HL-60/S4 (cell line): Measurements from ENCODE around the gene SLC38A8.

Experiments
- in situ Hi-C: fragments of 300-500 bp; cut with MboI; formaldehyde crosslinking; loops from 2 replicates; pipeline ENCODE4 v1.14.3; 2022; ENCODE audit warnings: low sequenced_read_pairs

Gene SLC38A8

GRCh38 chr16:84050316-84050715 is 7.7 kb upstream of the SLC38A8 start:
- in situ Hi-C loops = no loop called here

- in situ Hi-C loops = no loop called here
These were observed 6.9 kb upstream of the SLC38A8 start for GRCh38 chr16:84049403-84050060.

- in situ Hi-C loops = no loop called here
These were observed 6.3 kb upstream of the SLC38A8 start for GRCh38 chr16:84048871-84049270.

GRCh38 chr16:84048270-84048669 is 5.7 kb upstream of the SLC38A8 start:
- in situ Hi-C loops = no loop called here

- in situ Hi-C loops = no loop called here
These were observed 5.0 kb upstream of the SLC38A8 start for GRCh38 chr16:84047626-84048025.

- in situ Hi-C loops = no loop called here
These were observed 4.6 kb upstream of the SLC38A8 start for GRCh38 chr16:84047206-84047605.

GRCh38 chr16:84045818-84046470 is 3.3 kb upstream of the SLC38A8 start:
- in situ Hi-C loops = no loop called here

- in situ Hi-C loops = no loop called here
These were observed 2.6 kb upstream of the SLC38A8 start for GRCh38 chr16:84045001-84045817.

- in situ Hi-C loops = no loop called here
These were observed 1.5 kb upstream of the SLC38A8 start for GRCh38 chr16:84044118-84044488.

- in situ Hi-C loops = no loop called here
These were observed 1.0 kb upstream of the SLC38A8 start for GRCh38 chr16:84043486-84044117.

GRCh38 chr16:84042879-84043485 is 387 bp upstream of the SLC38A8 start:
- in situ Hi-C loops = no loop called here

- in situ Hi-C loops = no loop called here
These were observed 714 bp downstream of the SLC38A8 start for GRCh38 chr16:84041881-84042280.

GRCh38 chr16:84040823-84041820 is 1.5 kb downstream of the SLC38A8 start:
- in situ Hi-C loops = no loop called here

- in situ Hi-C loops = no loop called here
These were observed 2.3 kb downstream of the SLC38A8 start for GRCh38 chr16:84040226-84040822.

GRCh38 chr16:84039696-84040095 is 2.9 kb downstream of the SLC38A8 start:
- in situ Hi-C loops = no loop called here

- in situ Hi-C loops = no loop called here
These were observed 4.1 kb downstream of the SLC38A8 start for GRCh38 chr16:84038469-84038868.

- in situ Hi-C loops = no loop called here
These were observed 5.6 kb downstream of the SLC38A8 start for GRCh38 chr16:84036982-84037425.

GRCh38 chr16:84036131-84036530 is 6.5 kb downstream of the SLC38A8 start:
- in situ Hi-C loops = no loop called here

- in situ Hi-C loops = no loop called here
These were observed 8.1 kb downstream of the SLC38A8 start for GRCh38 chr16:84034516-84034915.
